CD4-positive, alpha-beta T cell treated with Interleukin-4 for 4 hours (primary cell): ENCODE measurements around the gene DISP3.
A peak's percentile ranks its signal among the peaks of the same experiment; 100 is the strongest.

Experiments used
- DNase-seq: peaks from one replicate; pipeline ENCODE4 v3.0.0-alpha.2; 2020

DISP3 gene

GRCh38 chr1:11478571-11479374 lies at the start of gene DISP3:
TSS of gene DISP3 (plus strand) at chr1:11479155. CDS start at chr1:11500993, 21,838 bp downstream.
- peak; percentile 46 for DNase-seq

GRCh38 chr1:11429226-11429625 lies 49.7 kb upstream of the DISP3 start:
- DNase-seq = no peak

GRCh38 chr1:11429935-11430334 lies 49.0 kb upstream of the DISP3 start:
- DNase-seq = no peak

GRCh38 chr1:11431941-11432507 lies 46.9 kb upstream of the DISP3 start:
- no peak for DNase-seq

- no peak for DNase-seq
Measured at GRCh38 chr1:11432526-11432925, 46.4 kb upstream of the DISP3 start.

- DNase-seq = no peak
Measured at GRCh38 chr1:11434501-11434900, 44.5 kb upstream of the DISP3 start.

- no peak for DNase-seq
Measured at GRCh38 chr1:11434926-11435325, 44.0 kb upstream of the DISP3 start.

- DNase-seq = no peak
Measured at GRCh38 chr1:11438996-11439395, 40.0 kb upstream of the DISP3 start.

- DNase-seq = no peak
Measured at GRCh38 chr1:11441211-11441952, 37.6 kb upstream of the DISP3 start.

GRCh38 chr1:11443043-11443442 lies 35.9 kb upstream of the DISP3 start:
- DNase-seq = no peak

GRCh38 chr1:11443961-11444658 lies 34.8 kb upstream of the DISP3 start:
- no peak for DNase-seq

GRCh38 chr1:11444907-11445306 lies 34.0 kb upstream of the DISP3 start:
- no peak for DNase-seq

GRCh38 chr1:11447903-11448302 lies 31.1 kb upstream of the DISP3 start:
- no peak for DNase-seq

GRCh38 chr1:11448373-11449099 lies 30.4 kb upstream of the DISP3 start:
- no peak for DNase-seq

GRCh38 chr1:11449100-11449403 lies 29.9 kb upstream of the DISP3 start:
- no peak for DNase-seq

GRCh38 chr1:11450310-11450709 lies 28.6 kb upstream of the DISP3 start:
- DNase-seq = no peak

GRCh38 chr1:11453742-11454491 lies 25.0 kb upstream of the DISP3 start:
- no peak for DNase-seq

- no peak for DNase-seq
Measured at GRCh38 chr1:11455967-11456570, 22.9 kb upstream of the DISP3 start.

- DNase-seq = no peak
Measured at GRCh38 chr1:11456965-11457364, 22.0 kb upstream of the DISP3 start.

- no peak for DNase-seq
Measured at GRCh38 chr1:11458811-11459275, 20.1 kb upstream of the DISP3 start.

- DNase-seq = no peak
Measured at GRCh38 chr1:11461531-11462137, 17.3 kb upstream of the DISP3 start.
